Motor neuron (in vitro differentiated cells): Measurements from ENCODE around the gene NLRP1. TPM values are rescaled to one million over a fixed set of nuclear protein-coding genes. Genes with fewer than 3 reads are reported as not detected.

ENCODE experiments used
- ATAC-seq, 8 experiments: fragments of 200-7000 bp; cut with Tn5 transposase; replicated peaks in 6 of 8; 2 replicates each; pipeline ENCODE4 v1.8.0; 2021; ENCODE audit warnings: mild to moderate bottlenecking in 8 of 8, moderate library complexity in 8 of 8
- H3K27ac ChIP-seq, 2 donors: fragments of 250-450 bp; sonication (Bioruptor Pico); 2 replicates each; pipeline ENCODE4 v1.9.0; 2021; ENCODE audit warnings: antibody characterized with exemption in 2 of 2, mild to moderate bottlenecking in 2 of 2, moderate library complexity in 1 of 2
- H3K4me1 ChIP-seq, 2 donors: fragments of 250-450 bp; sonication (Bioruptor Pico); replicated peaks in 1 of 2; 2 replicates each; pipeline ENCODE4 v1.6.1; 2021; ENCODE audit warnings: antibody characterized with exemption in 2 of 2, mild to moderate bottlenecking in 2 of 2, moderate library complexity in 1 of 2
- H3K4me3 ChIP-seq, 5 donors: fragments of 250-450 bp; sonication (Bioruptor Pico); 2 replicates each; pipeline ENCODE4 v1.9.0; 2021; ENCODE audit warnings: antibody characterized with exemption in 5 of 5, mild to moderate bottlenecking in 5 of 5, moderate library complexity in 4 of 5
- WGBS, 10 experiments: fragments of 450-650 bp; shearing (Covaris generic); methylation state at CpG; one replicate each; pipeline ENCODE4 v1.0.0; 2022; 5-methylcytosine and 5-hydroxymethylcytosine counted together
- in situ Hi-C, 9 experiments: fragments of 400-800 bp; cut with MboI; loops; one replicate each; pipeline ENCODE4 v1.15.0; 2021; ENCODE audit warnings: low sequenced_read_pairs in 9 of 9, low pct_unique_long_range_greater_than_20kb in 2 of 9; ENCODE audit not compliant: unreplicated experiment in 9 of 9
- total RNA-seq, 8 experiments: library from RNA; unstranded; fragments of 300-600 nt; gene quantifications; 2 replicates each; pipeline versions ENCODE4 v1.2.3 to v1.2.4, GENCODE V29; 2022

Gene NLRP1
- 100 to 1,000 TPM in 1 of 8 experiments, 10 to 100 TPM in 6, 1 to 10 TPM in 1; 8.4 to 993 (median 67.8) TPM for total RNA-seq

DNA sequence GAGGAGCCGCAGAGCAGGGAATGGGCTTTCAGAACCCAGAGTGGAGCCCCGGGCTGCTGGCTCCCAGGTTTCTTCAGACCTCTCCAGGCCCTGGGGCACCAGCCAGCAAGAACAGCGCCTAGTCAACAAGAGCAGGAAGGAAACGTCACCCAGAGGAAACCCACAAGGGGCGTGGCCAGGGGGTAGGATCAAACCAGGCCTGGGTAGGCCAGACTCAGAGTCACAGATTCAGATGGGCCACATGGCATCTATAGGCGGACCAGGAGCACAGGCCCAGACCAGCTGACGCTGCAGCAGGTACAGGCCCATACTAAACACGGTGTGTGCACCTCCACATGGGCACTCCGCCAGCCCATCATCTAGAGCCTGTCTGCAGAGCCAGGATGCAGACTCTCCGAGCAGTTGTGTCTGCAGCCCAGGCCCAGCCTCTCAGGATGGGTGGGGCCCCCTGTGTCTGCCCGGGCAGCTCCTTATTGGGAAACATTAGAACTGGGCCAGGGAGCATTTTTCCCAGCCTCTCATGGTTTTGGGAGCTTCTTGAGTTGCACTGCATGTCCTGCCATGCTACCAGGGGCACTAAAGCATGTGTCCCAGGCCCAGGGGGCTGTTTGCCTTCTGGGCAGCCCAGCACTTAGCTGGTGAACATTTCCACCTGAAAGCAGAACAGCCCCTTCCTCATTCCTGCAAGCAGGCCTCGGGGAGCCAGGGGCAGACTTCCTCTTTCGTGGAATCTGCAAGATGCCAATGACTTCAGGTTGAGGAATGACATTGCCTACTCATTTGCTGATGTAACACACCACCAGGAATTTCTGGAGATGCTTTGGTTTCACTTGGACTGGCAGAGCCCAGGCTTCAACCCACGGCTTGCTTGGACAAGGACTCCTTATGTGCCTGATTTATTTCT, at the start of gene NLRP1:
TSS of gene NLRP1 (minus strand) at position 127 of the 904 bp plus-strand sequence. CDS start 552 bp downstream, outside the sequence.
- no peak within 1 kb of the TSS for H3K4me3 ChIP-seq
- H3K27ac ChIP-seq = no peak within 1 kb of the TSS
- peaks cover 0 to 7% of the 10 kb centered on the region in 2 donors for H3K4me1 ChIP-seq
- in situ Hi-C loops = loop anchor here (10.0 to 25.0 kb wide), 8 partner anchors 120 to 860 kb away; partner anchors contain the start of genes AIPL1 (in 2 of the 9), PIMREG (in 2 of the 9) and WSCD1 (in 2 of the 9)
- peak; percentile 61 to 90 (median 71) for ATAC-seq
- 0 to 84% (median 65%) methylated on average over 2 to 5 of the region's 14 CpGs; no CpG with 5 or more reads in 2 of the 10 experiments for WGBS, 10 experiments

DNA sequence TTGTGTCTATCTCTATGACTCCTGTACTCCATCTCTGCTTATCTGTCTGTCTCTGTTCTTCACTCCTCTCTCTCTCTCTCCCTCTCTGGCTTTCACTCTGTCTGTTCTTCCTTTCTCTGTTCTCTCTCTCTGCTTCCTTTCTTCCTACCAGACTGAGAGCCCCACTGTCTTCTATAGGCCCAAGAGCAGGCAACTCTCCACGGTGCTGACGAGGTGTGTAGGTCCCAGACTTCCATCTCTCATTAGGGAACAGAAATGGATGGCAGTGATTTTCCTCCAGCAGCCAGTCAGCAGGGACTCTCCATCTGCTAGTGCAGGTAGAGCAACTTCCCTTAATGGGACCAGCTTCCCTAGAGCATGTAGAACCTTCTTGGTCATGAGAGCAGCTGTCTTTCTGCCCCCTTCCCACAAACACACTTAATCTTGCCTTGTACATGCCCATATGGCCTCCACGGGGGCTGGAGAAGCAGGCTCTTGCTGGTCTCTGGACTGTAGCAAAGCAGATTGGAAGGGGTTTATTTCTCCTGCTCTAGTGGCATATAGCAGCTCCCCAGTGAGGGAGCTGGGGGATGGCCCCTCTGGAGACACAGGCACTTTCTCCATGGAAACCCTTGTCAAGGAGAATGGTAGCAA, 47.8 kb upstream of the NLRP1 start:
- Histone ChIP-seq H3K4me1 (peaks cover 9 to 19% of the 10 kb centered on the region in 2 donors), H3K27ac (no peak overlapping the region), H3K4me3 (no peak overlapping the region)
- ATAC-seq = no peak
- 9 to 54% (median 30%) methylated on average over 2 of the region's 3 CpGs; no CpG with 5 or more reads in 4 of the 10 experiments for WGBS, 10 experiments
- in situ Hi-C loops = no loop called here

DNA sequence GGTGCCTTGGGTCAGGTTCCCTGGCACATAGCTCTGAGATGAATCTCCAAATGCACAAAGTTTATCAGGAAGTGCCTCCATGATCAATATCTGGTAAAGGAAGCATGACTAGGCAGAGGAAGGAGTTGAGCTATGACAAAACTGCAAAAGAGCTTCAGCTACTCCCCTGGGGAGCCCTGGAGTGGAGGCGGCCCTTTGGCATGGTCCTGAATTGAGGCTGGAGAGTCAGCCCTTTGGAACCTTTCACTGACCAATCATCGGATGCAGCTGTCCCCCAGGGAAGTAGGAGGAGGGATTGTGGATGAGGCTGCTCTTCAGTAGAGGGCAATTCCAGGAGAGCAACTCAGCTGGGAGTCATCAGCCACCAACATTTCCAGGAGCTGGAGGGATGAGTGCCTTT, 46.1 kb upstream of the NLRP1 start:
- WGBS, 10 experiments = 14 to 100% (median 76%) methylated on average over 1 to 2 of the region's 2 CpGs; no CpG with 5 or more reads in 6 of the 10 experiments
- ATAC-seq = no peak
- Histone ChIP-seq H3K4me1 (peaks cover 9 to 19% of the 10 kb centered on the region in 2 donors), H3K4me3 (no peak overlapping the region), H3K27ac (no peak overlapping the region)
- in situ Hi-C loops = no loop called here

DNA sequence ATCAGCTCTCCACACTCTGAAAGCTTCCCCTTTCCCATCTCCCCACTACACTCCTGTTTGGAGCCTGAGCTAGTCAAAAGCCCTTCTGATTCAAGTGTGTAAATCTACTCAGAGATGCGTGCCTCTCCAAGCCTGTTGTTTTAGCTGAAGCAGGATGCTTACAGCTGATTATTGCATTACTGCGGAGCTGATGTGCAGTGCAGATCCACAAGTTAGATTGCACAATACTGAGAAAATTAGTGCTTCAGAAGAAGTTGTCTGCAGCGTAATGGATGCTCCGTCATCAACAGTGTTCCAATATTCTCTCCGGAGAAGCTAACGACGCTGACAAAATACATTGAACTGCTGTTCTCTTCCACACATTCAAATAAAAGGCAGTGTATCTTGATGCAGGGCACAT, 44.8 kb upstream of the NLRP1 start:
- peaks cover 9 to 19% of the 10 kb centered on the region in 2 donors for H3K4me1 ChIP-seq
- 52 to 100% (median 83%) methylated on average over 2 to 6 of the region's 7 CpGs; no CpG with 5 or more reads in 1 of the 10 experiments for whole genome bisulfite sequencing, 10 experiments
- no peak overlapping the region for H3K4me3 ChIP-seq
- in situ Hi-C loops = no loop called here
- H3K27ac ChIP-seq = no peak overlapping the region
- ATAC-seq = peak in 5 of 8 experiments; percentile 56 to 90 (median 70)

DNA sequence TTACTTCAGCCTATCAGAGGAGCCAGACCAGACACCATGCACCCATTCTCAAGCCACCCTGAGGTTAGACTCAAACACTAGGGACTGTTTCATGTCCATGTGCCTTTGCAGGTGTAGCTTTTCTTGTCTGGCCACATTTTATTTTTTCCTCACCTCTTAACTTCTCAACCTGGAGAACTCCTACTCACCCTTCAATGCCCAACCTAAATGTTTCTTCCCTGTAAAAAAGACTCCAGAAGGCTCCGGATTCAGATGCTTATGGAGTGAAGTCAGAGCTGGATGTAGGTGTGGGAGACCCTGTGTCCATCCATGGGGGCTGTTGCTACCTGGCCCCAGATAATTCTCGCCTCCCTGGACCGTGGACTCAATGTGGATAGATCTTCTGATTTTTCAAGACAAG, 44.0 kb upstream of the NLRP1 start:
- in situ Hi-C loops = no loop called here
- 20 to 100% (median 73%) methylated on average over 1 to 3 of the region's 3 CpGs; no CpG with 5 or more reads in 4 of the 10 experiments for WGBS, 10 experiments
- no peak for ATAC-seq
- Histone ChIP-seq H3K27ac (no peak overlapping the region), H3K4me1 (peaks cover 9 to 19% of the 10 kb centered on the region in 2 donors), H3K4me3 (no peak overlapping the region)

DNA sequence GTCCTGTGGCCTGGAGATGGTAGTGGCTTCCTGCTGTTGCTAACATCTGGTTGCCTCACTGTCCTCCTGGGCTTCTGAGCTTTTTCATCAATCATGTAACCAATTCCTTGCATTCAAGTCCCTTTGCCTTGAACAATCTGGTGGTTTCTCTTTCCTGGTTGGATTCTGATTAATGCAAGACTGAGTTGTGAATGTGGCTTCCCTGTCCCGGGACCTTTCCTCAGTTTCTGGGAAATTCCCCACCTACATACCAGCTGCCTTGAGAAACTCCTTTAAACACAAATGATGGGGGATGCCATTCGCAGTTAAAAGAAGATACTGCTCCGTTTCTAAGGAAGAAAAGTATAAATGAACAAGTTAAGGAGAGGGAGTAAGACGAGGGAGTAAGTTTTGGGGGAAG, 39.9 kb upstream of the NLRP1 start:
- WGBS, 10 experiments = 0 to 67% (median 50%) methylated on average over 1 to 4 of the region's 4 CpGs; no CpG with 5 or more reads in 2 of the 10 experiments
- Histone ChIP-seq H3K4me3 (no peak overlapping the region), H3K27ac (no peak overlapping the region), H3K4me1 (peaks cover 4% of the 10 kb centered on the region in 2 donors)
- no peak for ATAC-seq
- in situ Hi-C loops = loop anchor here in 1 of 9 experiments (25.0 kb wide), 1 partner anchor 438 kb away; the partner anchor contains the start of gene WSCD1

DNA sequence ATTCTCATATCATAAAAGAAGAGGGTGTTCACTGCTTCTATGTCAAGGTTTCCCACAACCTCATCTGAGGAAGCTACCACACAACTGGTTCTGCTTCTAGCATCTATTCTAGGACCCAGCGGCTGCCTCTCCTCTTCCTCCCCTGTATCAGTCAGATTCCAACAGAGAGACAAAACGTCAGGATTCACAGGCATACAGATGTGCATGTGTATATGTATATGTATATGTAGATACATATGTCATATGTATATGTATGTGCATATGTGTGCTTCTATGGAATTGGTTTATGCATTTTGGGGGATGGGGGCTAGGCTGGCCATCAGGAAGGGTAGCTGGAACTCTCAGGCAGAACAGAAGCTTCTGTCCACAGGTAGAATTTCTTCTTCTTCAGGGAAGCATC, 37.4 kb upstream of the NLRP1 start:
- 0 to 50% (median 40%) methylated on average over 1 to 2 of the region's 2 CpGs; no CpG with 5 or more reads in 7 of the 10 experiments for WGBS, 10 experiments

DNA sequence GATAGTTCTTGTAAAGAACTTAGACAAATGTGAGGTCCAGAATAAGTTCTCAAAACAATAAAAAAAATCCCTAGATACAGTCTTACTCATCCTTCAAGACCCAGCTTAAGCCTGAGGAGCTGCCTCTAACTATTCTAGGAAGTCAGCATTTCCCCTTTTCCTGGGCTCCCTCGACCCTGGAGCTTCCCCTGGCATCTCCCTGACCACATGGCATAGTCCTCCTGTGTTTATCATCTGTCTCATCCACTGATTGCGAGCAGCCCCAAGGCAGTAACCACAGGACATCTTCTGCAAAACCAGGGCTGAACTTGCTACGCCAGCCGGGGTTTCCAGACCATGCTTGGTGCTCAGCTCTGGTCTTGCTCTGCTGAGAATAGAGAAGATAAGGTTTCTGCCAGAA, 36.7 kb upstream of the NLRP1 start:
- 0 to 83% (median 62%) methylated on average over 1 to 4 of the region's 4 CpGs; no CpG with 5 or more reads in 3 of the 10 experiments for WGBS, 10 experiments
- H3K4me3 ChIP-seq = no peak overlapping the region
- in situ Hi-C loops = loop anchor here in 1 of 9 experiments (25.0 kb wide), 1 partner anchor 441 kb away; the partner anchor contains the start of gene WSCD1
- H3K27ac ChIP-seq = no peak overlapping the region
- ATAC-seq = no peak
- peaks cover 0 to 6% of the 10 kb centered on the region in 2 donors for H3K4me1 ChIP-seq

More for the DNA sequence above, 37.4 kb upstream of the NLRP1 start:
- in situ Hi-C loops = loop anchor here in 1 of 9 experiments (25.0 kb wide), 1 partner anchor 441 kb away; the partner anchor contains the start of gene WSCD1
- peak in 2 of 8 experiments; percentile 65 to 77 for ATAC-seq
- peaks cover 0 to 6% of the 10 kb centered on the region in 2 donors for H3K4me1 ChIP-seq
- H3K27ac ChIP-seq = no peak overlapping the region
- no peak overlapping the region for H3K4me3 ChIP-seq

DNA sequence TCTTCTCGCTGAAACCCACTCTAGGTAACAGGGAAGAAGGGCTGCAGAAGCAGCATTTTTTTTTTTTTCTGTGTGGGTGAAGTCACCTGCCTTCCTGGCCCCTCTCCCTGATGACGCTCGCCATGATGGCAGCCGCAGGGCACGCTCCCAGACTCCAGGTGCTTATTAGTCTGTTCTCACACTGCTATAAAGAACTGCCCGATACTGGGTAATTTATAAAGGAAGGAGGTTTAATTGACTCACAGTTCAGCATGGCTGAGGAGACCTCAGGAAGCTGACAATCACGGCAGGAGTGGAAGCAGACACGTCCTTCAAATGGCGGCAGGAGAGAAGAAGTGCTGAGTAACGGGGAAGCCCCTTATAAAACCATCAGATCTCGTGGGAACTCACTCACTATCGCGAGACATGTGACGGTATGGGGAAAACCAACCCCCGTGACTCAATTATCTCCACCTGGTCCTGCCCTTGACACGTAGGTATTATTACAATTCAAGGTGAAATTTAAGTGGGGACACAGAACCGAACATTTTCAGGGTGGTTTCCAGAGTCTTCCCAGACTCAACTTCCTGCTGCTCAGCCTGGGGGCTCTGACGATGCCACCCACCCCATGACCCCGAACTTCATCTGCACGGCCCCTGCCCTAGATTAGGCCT, 34.9 kb upstream of the NLRP1 start:
- no peak overlapping the region for H3K4me3 ChIP-seq
- peaks cover 0 to 6% of the 10 kb centered on the region in 2 donors for H3K4me1 ChIP-seq
- in situ Hi-C loops = loop anchor here in 1 of 9 experiments (25.0 kb wide), 1 partner anchor 443 kb away; the partner anchor contains the start of gene WSCD1
- no peak overlapping the region for H3K27ac ChIP-seq
- ATAC-seq = no peak
- WGBS, 10 experiments = 66 to 96% (median 86%) methylated on average over 1 to 16 of the region's 20 CpGs; no CpG with 5 or more reads in 1 of the 10 experiments

DNA sequence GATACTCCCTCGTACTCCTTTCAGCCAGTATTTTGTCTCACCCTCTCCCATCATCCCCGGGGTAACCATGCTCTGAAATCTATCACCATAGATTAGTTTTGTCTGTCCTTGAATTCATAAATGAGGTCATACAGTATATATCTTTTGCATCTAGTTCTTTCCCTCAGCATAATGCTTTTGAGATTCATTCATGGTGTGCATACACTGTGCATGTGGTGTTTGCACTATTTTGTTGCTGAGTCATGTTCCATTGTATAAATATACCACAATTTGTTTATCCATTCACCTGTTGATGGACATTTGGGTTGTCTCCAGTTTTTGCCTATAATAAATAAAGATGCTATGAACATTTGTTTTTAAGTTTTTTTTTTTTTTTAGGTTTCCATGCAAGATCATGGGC, 34.2 kb upstream of the NLRP1 start:
- no peak overlapping the region for H3K27ac ChIP-seq
- 0 to 100% (median 75%) methylated on average over 1 to 2 of the region's 2 CpGs; no CpG with 5 or more reads in 1 of the 10 experiments for WGBS, 10 experiments
- no peak overlapping the region for H3K4me3 ChIP-seq
- in situ Hi-C loops = loop anchor here in 1 of 9 experiments (25.0 kb wide), 1 partner anchor 444 kb away; the partner anchor contains the start of gene WSCD1
- ATAC-seq = peak; percentile 56 to 87 (median 72)
- peaks cover 1 to 10% of the 10 kb centered on the region in 2 donors for H3K4me1 ChIP-seq

DNA sequence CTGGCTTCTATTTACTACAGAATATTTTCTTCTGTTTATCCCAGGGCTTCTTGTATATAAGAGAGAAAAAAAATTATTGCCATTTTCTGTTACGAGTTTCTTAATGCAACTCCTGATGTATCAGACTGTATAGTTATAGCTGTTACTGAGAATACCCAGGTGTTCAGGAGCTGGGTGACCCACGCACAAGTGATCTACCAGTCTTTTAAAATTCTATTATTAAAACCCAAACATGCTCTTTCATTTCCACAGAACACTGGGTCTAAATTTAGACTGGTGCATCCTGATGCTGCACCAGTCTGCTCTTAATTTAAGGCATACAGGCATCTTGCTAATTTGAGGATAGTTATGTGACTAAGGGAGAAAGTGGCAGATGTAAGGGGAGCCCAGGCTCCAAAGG, 31.2 kb upstream of the NLRP1 start:
- H3K27ac ChIP-seq = no peak overlapping the region
- H3K4me1 ChIP-seq = peaks cover 5 to 18% of the 10 kb centered on the region in 2 donors
- 14 to 100% (median 83%) methylated on average over 1 to 2 of the region's 2 CpGs; no CpG with 5 or more reads in 4 of the 10 experiments for WGBS, 10 experiments
- no peak overlapping the region for H3K4me3 ChIP-seq
- in situ Hi-C loops = loop anchor here in 1 of 9 experiments (25.0 kb wide), 1 partner anchor 447 kb away; the partner anchor contains the start of gene WSCD1
- ATAC-seq = no peak

DNA sequence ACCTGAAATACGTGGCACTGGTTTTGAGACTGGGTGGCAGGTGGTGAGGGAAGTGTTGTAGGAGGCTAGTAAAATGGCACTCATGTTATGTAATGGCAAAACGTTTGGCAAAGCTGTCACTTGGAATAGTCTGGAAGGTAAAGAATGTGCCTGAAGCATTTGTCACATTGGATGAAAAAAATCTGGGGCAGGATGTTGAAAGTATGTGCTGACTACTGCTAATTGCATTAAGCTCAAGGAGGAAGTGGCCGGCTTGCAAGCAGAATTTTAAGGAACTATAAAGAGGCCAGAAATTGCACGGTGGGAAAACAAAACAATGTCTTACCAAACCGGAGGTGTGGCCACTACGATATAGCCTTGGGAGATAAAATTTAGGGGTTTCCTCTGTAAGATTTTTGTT, 26.6 kb upstream of the NLRP1 start:
- no peak overlapping the region for H3K4me3 ChIP-seq
- in situ Hi-C loops = loop anchor here in 1 of 9 experiments (25.0 kb wide), 1 partner anchor 451 kb away; the partner anchor contains the start of gene WSCD1
- H3K27ac ChIP-seq = no peak overlapping the region
- 36 to 90% (median 74%) methylated on average over 1 to 6 of the region's 6 CpGs for WGBS, 10 experiments
- peaks cover 18 to 22% of the 10 kb centered on the region in 2 donors for H3K4me1 ChIP-seq
- no peak for ATAC-seq
